BE2C (cell line): Measurements from ENCODE around the gene MGAT4A.

Source experiments
- DNase-seq: peaks from one replicate; pipeline ENCODE4 v3.0.0-alpha.2; 2020
- H3K27me3 ChIP-seq: fragments of 250-450 bp; sonication (Bioruptor Pico); 2 replicates; pipeline ENCODE4 v1.5.1; 2020; ENCODE audit warnings: mild to moderate bottlenecking
- H3K36me3 ChIP-seq: fragments of 250-450 bp; sonication (Bioruptor Pico); 2 replicates; pipeline ENCODE4 v1.5.1; 2020; ENCODE audit warnings: mild to moderate bottlenecking
- H3K4me1 ChIP-seq: fragments of 250-450 bp; sonication (Bioruptor Pico); 2 replicates; pipeline ENCODE4 v1.5.1; 2020
- H3K4me3 ChIP-seq: 2 replicates; pipeline ENCODE4 v1.5.1; 2011; ENCODE audit warnings: low read depth, low read length
- H3K9me3 ChIP-seq: fragments of 250-450 bp; sonication (Bioruptor Pico); 2 replicates; pipeline ENCODE4 v1.5.1; 2020
- CTCF ChIP-seq: IDR thresholded peaks from 2 replicates; pipeline ENCODE4 v1.5.1; 2012; ENCODE audit warnings: mild to moderate bottlenecking, low read depth, low read length

MGAT4A gene

GRCh38 chr2:98571121-98571701, 159.7 kb downstream of the MGAT4A start:
- Histone ChIP-seq H3K4me3 (no peak overlapping the region), H3K4me1 (no peaks in the 10 kb centered on the region), H3K9me3 (no peaks in the 10 kb centered on the region), H3K27me3 (no peaks in the 10 kb centered on the region), H3K36me3 (no peaks in the 10 kb centered on the region)
- no peak for TF ChIP-seq CTCF
- no peak for DNase-seq

DNA sequence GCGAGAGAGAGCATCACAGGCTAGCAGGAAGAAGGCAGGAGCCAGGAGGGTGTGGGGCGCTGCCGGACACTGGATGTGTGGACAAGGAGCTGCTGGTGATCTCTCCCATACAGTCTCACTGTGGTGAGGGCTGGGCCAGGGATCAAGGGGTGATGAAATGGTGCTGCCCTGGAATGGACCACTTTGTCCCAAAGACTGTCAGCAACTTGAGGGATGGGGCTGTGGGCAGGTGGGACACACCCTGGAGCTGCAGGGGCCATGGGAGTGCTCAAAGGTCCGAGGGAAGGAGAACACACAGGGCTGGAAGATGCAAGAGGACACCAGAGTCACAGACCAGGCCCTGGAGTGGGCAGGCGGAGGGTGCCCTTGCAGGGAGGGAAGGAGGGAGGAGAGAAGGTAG, 160.6 kb downstream of the MGAT4A start:
- no peak for TF ChIP-seq CTCF
- no peaks in the 10 kb centered on the region for H3K4me1 ChIP-seq
- no peaks in the 10 kb centered on the region for H3K27me3 ChIP-seq
- DNase-seq, result no peak
- no peaks in the 10 kb centered on the region for H3K36me3 ChIP-seq
- H3K9me3 ChIP-seq, result no peaks in the 10 kb centered on the region
- H3K4me3 ChIP-seq, result no peak overlapping the region

DNA sequence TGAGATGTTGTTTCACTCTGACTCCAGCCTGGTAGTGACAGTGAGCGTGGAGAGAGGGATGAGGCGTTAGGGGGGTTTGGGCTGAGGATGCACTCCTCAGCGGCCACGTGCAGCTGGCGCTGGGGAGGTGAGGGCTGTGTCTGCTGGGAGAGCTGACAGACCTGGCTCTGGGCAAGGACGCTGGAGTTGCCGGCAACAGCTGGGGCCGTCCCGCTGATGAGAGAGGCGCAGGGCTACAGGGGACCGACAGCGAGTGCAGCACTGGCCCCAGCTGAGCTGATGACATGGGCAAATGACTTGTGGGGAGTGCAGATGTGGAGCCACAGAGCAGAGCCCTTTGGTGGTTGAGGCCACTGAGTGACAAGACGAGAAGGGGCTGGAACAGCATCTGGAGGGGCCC, 161.0 kb downstream of the MGAT4A start:
- no peak for TF ChIP-seq CTCF
- H3K36me3 ChIP-seq, result no peaks in the 10 kb centered on the region

GRCh38 chr2:98569197-98569793, 161.6 kb downstream of the MGAT4A start:
- Histone ChIP-seq H3K9me3 (no peaks in the 10 kb centered on the region), H3K36me3 (no peaks in the 10 kb centered on the region), H3K4me1 (no peaks in the 10 kb centered on the region), H3K4me3 (no peak overlapping the region), H3K27me3 (no peaks in the 10 kb centered on the region)
- TF ChIP-seq CTCF, result peak; percentile 70
- DNase-seq, result peak; percentile 32

More for the DNA sequence above, 161.0 kb downstream of the MGAT4A start:
- no peaks in the 10 kb centered on the region for H3K27me3 ChIP-seq
- no peak overlapping the region for H3K4me3 ChIP-seq
- no peak for DNase-seq
- H3K4me1 ChIP-seq, result no peaks in the 10 kb centered on the region
- H3K9me3 ChIP-seq, result no peaks in the 10 kb centered on the region
